Measurements from ENCODE around the gene KLHL12.

KLHL12 gene

DNA sequence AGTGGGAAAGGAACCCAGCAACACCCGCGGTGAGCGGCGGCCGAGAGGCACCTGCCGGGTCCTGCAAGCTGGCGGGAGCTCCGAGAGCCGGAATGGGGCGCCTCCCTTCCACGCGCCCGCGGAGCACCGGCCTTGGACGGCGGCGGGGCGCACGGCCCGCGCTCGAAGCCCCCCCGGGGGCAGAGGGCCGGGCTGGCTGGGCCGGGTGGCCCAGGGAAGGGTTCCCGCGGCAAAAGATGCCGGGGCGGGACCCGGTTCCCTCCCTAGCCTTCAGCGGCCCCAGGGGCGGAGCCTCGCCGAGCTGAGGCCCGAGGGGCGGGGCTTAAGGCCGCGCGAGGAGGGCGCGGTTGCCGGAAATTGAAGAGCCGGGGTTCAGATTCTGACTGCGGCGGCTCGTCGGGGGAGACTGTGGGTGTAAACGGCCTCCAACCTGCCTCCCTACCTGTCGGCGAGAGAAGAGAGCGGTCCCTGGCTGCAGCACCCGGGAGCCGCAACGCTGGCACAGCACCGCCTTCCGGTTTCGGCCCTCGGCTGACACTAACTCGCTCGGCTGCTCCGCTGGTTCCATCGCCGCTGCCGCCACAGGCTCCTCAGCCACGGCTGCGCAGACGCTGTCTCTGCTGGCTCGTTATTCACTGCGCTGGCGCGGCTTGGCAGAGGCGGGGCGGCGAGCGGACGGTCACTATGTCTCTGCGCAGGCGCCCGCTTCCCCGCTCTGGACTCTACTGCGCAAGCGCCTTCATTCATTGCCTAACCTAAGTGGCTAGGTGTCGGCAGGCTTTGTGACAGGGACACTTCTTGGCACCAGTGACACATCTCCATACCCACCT is 38.3 kb downstream of the KLHL12 start, which contains the start of gene RABIF:
TSS of gene RABIF (minus strand) at position 619 of the 830 bp plus-strand sequence. CDS start at position 568, 51 bp downstream.
- DNase-seq: peak; percentile 59 to 97 (median 90)

DNA sequence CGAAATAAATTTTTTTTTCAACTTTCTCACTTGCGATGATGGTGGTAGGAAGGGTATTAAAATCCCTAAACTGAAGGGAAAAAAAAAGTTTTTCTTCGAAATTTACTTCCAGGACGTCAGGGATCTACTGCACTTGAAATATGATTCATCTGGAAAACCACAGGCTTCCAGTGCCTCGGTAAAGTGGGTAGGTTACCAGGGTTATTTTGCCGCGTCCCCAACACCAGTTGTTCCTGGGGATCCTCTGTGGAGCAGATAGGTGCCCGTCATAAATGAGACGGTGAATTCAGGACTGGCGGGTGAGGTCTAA is 38.9 kb downstream of the KLHL12 start:
- DNase-seq: peak in 1 of 56 donors; percentile 46

DNA sequence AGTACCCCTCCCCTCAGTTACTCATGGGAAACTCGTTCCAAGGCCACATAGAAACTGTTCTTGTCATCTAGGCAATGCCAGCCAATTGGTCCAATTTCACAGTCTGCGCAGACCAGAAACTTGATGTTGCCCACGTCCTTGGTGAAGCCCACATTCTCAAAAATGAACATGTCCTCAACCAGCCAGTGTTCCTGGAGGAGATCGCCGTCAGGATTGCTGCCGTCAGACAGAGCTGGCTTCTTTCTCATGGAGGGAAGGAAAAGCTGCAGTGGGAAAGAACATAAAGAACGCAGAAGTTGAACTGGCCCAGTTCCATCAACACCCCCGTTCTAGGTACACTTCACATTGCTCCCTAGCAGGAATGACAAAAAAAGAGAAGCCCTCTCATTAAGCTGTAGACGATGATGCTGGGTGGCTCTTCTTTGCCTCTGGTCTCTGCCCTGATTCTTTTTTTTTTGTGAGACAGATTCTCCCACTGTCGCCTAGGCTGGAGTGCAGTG is 46.0 kb downstream of the KLHL12 start:
- DNase-seq: no peak

DNA sequence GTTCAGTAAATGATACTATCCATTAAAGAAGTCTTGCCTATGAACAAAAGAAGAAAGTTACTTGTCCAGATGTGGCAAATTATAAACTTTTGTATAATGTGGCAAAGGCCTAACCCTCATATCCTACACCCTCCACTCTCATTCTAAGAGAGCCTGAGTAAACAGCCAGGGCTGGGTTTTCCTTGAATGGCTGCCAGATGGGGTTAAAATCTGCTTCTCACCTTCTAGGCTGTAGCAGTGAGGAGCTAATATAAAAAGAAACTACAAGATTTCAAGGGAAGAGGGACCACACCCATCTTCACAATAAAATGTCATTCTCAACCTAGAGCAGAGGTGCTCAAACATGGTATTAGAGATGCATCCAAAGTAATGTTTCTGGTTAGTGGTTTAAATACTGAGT is 47.0 kb downstream of the KLHL12 start:
- no peak for DNase-seq

DNA sequence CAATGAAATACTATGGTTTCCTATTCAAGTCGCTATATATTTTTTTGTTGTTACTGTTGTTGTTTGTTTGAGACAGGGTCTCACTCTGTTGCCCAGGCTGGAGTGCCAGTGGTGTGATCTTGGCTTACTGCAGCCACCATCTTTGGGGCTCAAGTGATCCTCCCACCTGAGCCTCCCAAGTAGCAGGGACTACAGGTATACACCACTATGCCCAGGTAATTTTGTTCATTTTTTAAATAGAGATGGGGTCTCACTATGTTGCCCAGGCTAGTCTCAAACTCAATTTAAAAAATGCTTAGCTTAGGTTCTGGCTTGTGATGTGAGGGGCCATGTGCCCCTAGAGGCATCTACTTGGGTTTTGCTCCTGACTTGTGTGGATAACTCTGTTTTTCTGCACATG is 47.9 kb downstream of the KLHL12 start:
- no peak for DNase-seq

DNA sequence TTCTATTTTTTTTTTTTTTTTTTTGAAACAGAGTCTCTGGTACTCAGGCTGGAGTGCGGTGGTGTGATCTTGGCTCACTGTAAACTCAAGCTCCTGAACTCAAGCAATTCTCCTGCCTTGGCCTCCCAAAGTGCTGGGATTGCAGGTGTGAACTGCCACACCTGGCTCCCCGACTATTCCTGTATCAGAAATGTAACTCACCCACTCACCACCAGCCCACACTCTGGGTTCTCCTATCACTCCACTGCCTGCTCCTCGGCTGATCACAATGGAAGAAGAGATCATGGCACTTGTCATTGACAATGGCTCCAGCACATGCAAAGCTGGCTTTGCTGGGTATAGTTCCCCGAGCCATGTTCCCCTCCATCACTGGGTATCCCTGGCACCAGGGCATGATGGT is 54.0 kb downstream of the KLHL12 start:
- peak in 4 of 56 donors; percentile 5 to 38 (median 26) for DNase-seq

DNA sequence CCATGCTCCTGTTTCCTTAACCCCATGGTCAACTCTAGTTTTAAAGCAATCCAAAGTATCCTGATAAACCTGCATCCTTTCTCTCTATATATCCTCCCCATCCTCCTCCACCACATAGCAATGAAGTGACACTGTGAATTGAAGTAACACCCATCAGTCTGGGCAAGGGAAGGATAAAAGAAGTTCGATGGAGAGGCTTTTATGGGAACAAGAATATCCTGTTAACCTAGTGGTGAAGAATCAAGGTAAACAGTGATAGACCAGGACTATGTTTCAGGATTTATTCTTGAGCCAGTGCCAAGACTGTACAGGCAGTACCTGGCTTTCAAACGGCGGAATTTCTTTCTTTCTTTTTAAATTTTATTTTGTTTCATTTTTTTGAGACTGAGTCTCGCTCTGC is 55.7 kb downstream of the KLHL12 start:
- DNase-seq: no peak

DNA sequence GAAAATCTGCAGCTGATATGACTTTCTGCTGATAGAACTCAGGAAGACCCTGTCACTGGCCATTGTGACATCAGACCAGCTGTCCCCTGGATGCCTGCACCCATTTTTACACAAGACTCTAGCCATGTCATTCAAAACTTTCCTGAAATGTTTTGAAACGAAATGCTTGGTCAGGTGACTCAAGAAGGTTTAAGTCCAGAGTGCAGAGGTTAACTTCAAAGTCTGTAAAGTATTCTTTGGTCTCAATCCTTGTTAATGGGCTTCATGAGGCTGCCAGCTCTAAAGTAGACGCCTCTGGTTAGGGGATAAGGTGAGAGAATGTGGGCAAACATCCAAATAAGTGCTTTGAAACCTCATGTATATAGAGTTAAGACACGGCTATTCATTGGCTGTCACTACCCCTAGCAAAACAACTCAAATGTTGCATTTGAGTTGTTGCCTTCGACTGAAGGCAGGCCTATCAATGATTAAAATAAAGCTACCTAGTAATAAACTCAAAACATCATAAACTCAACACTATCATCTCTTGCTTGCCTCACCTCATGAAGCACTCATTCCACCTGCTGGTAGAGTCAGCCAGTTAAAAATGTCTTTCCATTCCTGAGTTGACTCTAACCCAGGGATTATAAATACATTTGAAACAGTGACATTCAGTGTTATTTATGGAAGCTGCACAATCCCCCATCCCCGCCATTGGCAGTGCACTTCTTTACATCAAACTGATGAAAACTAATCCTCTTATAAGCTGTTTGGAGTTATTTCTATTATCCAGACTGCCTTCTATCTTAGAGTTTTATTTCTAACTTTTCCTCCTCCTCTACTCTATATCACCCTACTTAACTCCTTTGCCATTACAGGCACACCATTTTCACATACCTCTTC is 64.1 kb downstream of the KLHL12 start:
- DNase-seq: no peak

DNA sequence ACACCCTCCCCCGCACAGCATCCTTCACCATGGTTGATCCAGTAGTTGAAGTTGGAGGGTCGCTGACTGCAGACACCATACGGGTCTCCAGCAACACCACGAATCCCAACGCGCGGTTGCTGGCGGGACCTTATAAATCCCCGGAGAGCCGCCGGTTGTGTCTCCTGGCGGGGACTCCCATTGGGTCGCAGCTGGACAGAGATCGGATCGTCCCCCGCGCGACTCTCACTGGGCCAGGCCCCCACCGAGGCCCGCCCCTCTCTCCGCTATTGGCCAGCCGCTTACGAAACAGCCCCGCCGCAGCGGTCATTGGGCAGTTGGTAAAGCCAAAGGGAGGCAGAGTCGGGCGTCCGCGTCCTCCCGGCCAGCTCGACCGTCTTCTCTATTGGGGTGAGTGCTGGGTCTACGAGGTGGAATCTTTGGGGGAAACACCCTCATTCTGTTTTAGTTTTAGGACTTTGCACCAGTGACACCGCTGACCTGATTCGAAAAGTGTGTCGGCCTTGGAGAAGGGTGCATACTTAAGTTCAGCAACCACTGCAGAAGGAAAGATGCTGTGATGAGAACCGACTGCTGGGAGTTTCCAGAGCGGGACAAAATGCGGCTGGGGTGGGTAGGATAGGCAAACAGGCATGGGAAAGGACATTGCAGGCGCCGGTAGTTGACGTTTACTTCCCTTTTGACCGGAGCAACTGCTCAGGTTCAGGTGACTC is 65.5 kb downstream of the KLHL12 start:
- peak in 55 of 56 donors; percentile 43 to 93 (median 85) for DNase-seq

DNA sequence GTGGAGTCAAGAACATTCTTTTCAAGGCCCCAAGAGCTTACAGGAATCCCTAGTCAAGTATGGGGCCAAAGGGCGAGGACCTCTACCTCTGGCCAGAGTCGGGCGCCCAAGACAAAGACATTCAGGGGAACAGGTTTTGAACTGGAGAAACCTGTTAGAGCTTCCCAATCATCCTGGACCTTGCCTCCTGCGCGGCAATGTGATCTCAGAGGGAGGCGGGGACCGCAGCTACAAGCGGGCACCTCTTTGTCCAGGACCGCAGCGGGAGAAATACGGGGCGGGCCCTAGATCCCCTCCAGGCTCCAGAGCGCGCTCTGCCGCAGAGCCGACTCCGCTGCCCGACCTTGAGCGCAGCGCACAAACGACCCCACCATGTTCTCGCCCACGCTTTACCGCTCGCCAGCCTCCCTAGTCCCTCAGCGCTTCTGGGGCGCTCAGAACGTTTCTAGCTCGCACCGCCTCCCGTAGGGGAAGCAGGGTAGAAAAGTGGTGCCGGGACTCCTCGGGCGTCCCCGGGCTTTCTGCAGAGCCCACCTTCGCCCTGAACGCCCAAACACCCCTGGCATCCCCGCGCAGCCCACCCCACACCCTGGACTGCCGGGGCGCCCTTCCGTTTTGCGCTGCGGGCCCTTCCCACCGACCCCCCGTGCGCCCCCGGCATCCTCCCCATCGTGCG is 66.2 kb downstream of the KLHL12 start:
- peak in 24 of 56 donors; percentile 13 to 65 (median 34) for DNase-seq

DNA sequence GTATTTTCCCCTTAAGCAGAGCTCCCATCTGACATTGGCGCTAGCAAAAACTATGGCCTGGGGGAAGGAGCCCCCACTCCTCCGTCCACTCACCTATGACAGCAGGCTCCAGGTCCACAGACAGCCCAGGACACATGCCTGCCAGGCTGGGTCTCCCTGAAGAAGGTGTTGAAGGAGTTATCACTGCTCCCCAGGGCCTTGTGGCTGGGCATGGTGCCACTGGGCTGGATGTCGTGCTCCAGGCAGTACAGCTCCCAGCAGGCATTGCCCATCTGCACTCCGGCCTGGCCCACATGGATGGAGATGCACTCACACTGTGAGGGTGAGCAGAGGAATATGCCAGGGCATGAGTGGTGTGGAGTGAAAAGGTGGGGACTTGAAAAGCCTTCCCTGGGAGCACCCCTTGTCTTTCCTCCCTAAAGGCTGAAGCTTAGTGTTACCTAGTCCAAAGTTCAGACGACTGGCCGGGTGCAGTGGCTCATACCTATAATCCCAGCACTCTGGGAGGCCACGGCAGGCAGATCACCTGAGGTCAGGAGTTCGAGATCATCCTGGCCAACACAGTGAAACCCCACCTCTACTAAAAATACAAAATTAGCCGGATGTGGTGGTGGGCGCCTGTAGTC is 68.1 kb downstream of the KLHL12 start:
- DNase-seq: no peak

DNA sequence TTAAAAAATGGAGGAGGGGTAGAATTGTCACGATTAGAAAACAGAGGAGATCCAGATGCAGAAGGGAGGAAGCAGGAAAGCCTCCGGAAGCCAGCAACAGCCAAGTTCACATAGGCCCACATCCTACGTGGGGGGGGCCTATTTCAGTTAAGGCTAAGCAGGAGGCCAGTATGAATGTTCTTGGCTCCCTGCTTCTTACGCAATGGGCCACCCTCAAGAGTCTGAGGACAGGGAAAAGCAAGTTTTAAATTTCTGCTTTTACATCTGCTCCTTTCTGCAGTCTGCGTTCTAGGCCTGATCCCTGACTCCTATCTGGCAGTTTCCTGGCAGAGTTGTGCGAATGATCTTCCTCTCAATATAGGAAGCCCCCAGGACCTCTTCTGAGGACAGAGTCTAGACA is 68.7 kb downstream of the KLHL12 start:
- no peak for DNase-seq

DNA sequence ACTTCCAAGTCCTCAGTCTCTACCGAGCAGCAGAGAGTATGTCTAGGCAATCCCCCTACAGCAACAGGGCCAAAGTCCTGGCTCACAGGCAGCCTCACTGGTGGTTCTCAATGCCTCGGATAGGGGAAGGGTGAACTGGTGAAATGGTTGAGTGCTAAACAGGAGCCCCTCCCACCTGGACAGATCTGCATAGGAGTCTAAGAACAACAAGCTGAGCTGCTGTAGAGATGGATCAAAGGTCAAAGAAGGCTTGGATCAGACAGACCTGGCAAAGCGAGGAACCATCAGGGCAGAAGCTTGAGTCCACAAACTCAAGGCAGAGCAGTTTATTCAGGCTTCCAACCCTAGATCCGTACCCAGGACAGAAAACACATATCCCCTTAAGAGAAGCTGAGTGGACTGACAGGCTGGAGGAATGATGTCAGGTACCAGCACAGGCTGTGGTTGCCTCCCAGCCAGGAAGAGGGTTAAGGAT is 69.9 kb downstream of the KLHL12 start:
- no peak for DNase-seq

DNA sequence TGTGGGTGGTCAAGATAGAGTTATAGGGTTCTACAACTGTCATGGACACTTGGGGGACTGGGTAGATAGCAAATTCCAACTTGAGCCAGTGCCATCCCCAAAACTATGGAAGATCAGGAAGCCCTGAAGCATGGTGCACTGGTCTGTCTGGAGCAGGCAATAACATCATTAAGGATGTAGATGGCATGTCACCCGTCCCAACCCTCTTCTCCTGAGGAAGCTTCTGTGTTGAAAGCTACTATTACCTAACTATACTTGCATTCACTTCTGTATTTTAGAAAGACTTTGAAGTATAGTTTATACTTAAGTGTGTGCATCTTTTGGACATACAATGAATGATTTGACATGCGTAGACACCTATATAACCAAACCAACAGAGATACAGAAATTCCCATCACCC is 71.0 kb downstream of the KLHL12 start:
- DNase-seq: no peak

DNA sequence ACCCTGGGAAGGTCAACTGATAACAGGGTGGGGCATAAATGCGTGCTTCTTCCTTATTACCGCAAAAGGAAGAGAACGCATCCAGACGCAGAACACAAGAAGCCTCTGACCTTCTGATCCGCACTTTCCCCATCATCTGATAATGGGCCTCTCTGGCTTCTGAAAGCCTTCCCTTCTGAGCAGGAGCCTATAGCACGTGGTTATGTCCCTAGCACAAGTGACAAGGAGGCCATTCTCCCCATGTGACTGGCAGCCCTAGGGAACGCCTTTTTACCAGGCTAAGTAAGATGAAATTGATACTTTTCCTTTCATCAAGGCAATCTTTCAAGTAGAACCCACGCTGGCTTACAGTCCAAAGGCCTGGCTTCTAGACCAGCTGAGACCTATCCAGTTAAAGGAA is 72.2 kb downstream of the KLHL12 start:
- DNase-seq: no peak

DNA sequence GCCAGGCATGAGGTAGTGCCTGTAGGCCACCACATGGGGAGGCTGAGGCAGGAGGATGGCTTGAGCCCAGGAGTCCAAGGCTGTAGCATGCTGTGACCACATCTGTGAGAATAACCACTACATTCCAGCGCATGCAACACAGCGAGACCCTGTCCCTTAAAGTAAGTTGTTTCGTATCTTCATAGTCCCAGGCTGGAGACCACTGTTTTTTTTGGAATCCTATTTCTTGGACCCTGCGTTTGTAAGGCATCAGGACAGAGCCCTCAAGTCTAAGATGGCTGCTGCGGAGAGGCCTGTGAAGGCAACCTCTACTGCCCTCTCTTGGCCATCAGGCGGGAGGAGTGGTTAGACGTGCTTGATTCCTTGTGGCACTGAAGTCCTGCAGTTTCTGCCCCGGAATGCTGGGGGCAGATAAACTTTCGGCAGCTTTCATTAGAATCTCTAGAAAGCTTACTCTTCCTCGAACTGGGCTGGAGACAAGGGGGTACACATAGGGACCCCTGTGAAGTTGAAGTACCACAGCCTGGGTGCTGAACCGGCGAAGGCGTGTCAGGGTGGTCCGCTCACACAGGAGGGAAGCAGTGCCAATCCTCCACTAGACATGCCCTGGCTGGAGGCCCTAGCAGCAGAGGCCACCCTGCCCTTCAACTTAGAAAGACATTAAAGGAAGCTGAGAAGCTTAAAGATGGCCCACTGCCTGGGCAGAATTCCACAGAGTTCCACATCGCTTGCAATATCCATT is 74.7 kb downstream of the KLHL12 start:
- DNase-seq: peak in 1 of 56 donors; percentile 8

DNA sequence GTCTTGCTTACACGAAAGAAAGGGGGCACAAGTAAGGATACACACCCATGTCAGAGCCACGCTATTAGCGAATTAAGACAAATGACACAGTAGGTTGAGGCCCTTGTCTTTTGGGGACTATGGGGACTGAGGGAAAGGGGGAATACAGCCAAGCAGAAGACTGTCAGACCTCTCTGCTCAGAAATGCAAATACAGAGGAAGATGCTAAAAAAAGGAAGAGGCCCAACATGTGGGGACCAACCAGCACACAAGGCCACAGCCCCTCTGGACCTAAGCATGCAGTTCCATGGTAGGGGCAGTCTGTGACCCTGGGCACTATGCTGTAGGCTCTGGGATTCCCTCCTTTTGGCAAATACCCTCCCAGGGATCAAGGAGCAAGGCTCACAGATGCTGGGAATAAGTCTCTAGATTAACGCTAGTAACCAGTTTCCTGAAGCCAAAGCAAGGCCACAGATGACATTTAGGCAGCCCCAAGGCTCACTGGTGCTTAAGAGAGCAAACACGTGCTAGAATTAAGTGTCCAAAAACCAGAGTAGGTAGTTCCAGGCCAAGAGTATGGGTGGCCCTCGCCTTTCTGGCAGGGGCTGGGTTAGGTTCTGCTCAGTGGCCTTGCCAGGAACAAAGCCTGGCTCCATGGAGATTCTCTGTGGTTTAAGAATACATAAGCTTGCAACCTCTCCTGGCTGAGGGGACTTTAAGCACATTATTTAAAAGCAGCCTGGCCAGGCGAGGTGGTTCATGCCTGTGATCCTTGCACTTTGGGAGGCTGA is 76.3 kb downstream of the KLHL12 start:
- peak in 4 of 56 donors; percentile 13 to 20 (median 16) for DNase-seq

DNA sequence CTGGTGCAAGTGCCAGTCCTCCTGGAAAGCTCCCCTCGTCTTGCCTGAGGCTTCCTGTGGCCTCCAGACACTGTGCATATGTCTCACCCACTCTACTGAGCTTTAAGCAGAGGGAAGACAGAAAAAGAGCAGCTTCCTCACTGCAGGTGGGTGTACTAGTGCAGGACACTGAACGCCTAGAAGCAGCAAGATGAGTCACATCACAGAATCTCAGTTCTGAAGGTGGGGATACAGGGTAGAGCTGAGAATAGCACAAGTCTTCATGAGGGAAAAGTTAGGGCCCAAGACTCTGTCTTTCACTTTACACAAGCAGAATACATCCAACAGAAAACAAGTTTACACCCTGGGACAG is 78.9 kb downstream of the KLHL12 start:
- DNase-seq: peak in 18 of 56 donors; percentile 5 to 66 (median 18)

DNA sequence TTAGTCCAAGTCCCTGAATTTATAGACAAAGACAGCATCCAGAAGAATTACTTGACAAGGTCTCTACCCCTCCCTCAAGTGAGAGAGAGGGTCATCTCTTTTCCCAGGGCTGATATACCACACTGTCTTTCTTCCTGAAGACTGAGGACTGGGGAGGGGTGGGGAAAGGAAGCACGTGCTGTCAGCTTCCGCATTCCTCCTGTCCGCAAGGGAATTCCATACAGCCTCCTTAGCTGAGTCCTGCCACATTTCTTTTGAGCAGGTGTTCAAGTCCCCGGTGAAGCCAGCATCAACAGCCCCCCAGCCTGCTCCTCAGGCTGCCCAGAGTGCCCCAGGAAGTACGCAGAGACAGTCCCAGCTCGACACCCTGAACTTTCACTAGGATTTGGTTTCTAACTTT is 82.1 kb downstream of the KLHL12 start:
- DNase-seq: no peak

All from nucleus accumbens (tissue), 56 donors.